GM13977 (cell line): Measurements from ENCODE around the gene GPR141.

Source experiments
- DNase-seq: peaks from one replicate; pipeline ENCODE4 v3.0.0; 2012; ENCODE audit warnings: low spot score
- in situ Hi-C: fragments of 300-500 bp; cut with MboI; formaldehyde crosslinking; loops from one replicate; pipeline ENCODE4 v1.12.0; 2022; ENCODE audit warnings: low sequenced_read_pairs, low pct_unique_long_range_greater_than_20kb, mixed read lengths, inconsistent platforms; ENCODE audit not compliant: unreplicated experiment
- TF ChIP-seq, protein P1 (sequence below): IDR thresholded peaks from 2 replicates; pipeline ENCODE4 v1.5.1; 2012; ENCODE audit warnings: mild to moderate bottlenecking, control low read depth; ENCODE audit not compliant: insufficient read depth; ENCODE audit errors: extremely low read depth, missing control alignments

The GPR141 gene, protein sequence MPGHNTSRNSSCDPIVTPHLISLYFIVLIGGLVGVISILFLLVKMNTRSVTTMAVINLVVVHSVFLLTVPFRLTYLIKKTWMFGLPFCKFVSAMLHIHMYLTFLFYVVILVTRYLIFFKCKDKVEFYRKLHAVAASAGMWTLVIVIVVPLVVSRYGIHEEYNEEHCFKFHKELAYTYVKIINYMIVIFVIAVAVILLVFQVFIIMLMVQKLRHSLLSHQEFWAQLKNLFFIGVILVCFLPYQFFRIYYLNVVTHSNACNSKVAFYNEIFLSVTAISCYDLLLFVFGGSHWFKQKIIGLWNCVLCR

GRCh38 chr7:37683246-37684120 is at the start of gene GPR141:
GPR141 (plus strand) TSS chr7:37683766; CDS start chr7:37740394, 56,628 bp downstream.
- TF ChIP-seq, protein P1, sequence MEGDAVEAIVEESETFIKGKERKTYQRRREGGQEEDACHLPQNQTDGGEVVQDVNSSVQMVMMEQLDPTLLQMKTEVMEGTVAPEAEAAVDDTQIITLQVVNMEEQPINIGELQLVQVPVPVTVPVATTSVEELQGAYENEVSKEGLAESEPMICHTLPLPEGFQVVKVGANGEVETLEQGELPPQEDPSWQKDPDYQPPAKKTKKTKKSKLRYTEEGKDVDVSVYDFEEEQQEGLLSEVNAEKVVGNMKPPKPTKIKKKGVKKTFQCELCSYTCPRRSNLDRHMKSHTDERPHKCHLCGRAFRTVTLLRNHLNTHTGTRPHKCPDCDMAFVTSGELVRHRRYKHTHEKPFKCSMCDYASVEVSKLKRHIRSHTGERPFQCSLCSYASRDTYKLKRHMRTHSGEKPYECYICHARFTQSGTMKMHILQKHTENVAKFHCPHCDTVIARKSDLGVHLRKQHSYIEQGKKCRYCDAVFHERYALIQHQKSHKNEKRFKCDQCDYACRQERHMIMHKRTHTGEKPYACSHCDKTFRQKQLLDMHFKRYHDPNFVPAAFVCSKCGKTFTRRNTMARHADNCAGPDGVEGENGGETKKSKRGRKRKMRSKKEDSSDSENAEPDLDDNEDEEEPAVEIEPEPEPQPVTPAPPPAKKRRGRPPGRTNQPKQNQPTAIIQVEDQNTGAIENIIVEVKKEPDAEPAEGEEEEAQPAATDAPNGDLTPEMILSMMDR: no peak
- peak; percentile 39 for DNase-seq
- in situ Hi-C loops: no loop called here

DNA sequence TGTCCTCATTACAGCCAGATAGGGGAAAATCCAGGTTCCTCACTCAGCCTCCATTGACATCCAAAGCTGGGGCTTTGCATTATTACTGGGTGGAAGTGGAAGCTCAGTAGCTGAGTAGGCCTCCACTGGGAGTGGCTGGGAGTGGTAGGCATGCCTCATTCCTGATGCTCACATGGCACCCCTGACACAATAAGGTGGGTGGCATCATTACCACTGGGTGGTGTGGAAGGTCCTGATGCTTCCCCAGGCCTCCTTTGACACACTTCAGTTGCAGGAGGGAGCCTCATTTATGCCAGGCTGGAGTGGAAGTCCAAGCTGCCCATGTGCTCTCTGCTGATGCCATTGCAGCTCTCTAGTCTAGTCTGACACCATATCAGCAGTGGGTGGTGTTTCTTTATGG is 48.2 kb upstream of the GPR141 start:
- in situ Hi-C loops: no loop called here
- TF ChIP-seq, protein P1: no peak
- DNase-seq: no peak

DNA sequence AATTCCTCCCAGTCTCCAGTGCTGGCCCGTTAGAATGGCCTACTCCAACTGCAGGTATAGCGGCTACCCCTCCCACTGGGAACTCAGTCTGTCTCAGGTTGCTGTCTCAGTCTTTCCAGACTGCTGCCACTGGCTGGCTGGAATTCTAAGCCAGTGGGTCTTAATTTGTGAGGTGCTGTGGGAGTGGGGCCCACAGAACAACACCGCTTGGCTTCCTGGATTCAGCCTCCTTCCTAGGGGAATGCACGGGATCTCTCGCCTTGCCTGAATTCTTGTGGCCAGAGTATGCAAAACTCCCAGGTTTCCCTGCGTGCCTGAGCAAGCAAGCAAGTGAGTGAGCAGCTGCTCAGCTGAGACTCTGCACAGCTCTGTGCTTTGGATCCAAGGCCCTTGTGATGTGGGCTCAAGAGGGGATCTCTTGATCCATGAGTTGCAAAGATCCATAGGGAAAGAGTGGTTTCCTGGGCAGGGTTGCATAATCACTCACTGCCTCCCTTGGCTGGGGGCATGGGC is 41.5 kb upstream of the GPR141 start:
- DNase-seq: no peak
- in situ Hi-C loops: no loop called here
- TF ChIP-seq, protein P1: no peak

DNA sequence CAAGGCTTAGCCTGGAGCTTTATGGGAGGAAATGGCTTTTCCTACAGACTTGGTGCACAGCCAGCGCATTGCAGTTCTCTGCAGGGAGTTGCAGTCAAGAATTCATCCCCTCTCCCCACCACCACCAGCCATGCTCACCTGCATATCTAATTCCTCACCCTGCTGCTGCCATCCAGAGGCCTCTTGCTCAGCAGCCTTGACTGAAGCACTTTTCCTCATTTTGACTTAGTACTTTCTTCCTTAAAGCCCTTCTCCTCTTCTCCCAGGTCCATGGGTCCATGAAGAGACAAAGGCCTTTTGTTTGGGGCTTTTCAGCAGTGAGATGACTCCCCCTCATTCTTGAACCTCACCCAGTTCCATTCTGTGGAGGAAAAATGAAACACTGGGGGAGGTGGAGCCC is 39.7 kb upstream of the GPR141 start:
- in situ Hi-C loops: no loop called here
- TF ChIP-seq, protein P1: no peak
- DNase-seq: no peak

DNA sequence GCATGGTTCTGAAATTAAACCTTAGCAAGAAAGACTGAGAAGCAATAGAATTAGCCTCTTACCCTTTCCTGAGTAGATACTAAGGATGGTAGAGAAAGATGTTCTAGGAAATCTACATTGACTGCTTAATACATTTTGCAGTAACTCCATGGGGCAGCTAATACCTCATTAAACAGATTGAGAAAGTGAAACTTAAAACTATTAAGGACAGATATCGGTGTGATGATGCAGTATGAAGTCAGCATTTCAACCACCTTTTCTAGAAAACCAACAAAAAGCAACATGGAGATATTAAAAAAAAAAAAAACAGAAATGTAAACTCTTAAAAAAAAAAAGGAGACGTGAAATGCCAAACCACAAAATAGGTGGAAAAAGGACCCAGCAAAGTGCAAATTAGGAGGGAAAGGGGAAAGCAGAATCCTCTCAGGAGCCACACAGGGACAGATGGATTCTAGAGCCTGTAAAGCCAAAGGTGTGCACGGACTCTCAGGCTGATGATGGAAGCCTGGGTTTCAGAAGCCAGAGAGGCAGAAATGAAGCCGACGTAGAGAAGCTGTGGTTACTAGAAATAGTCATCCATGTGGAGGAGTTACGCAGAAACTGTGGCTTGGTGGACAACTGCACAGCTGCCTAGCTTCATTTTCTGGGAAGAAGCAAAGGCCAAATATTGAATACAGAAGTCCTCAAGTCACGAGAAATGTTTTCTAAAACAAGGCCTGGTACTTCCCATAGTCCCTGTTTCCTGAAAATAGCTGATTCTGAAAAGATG is 38.1 kb upstream of the GPR141 start:
- TF ChIP-seq, protein P1: no peak
- in situ Hi-C loops: no loop called here
- no peak for DNase-seq

DNA sequence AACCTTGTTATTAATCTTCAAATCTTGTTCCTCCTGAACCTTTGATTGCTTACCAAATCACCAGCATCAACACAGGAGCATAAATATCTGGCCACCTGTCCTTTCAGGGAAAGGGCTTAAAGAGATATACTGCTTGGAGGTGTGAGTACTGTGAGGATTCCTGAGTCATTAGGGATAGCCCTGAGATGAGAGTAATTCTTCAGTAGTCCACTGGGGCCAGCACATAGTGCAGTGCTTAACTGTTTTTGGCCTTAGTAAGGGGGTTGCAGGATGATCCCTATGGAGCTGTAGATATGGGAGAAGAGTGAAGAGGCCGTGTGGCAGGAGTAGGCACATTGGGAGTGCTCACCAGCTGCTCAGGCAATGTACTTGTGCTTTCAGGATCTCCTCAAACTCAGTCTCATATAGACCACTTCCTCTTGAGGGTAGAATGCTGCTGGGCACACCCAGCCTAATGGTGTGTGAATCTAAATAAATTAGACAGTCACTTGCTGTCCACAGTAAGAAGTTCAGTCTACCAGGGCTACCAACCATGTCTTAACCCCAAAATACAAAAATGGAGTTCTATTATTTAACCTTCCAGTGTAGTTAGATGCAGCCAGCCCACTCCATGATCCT is 26.5 kb upstream of the GPR141 start:
- in situ Hi-C loops: no loop called here
- TF ChIP-seq, protein P1: no peak
- no peak for DNase-seq
